ENCODE measurements around the gene CD1C. TPM values are rescaled to one million over a fixed set of nuclear protein-coding genes. Genes with fewer than 3 reads are reported as not detected.

CD1C gene
- total RNA-seq, 1 donor from 2014 or later: not detected

DNA sequence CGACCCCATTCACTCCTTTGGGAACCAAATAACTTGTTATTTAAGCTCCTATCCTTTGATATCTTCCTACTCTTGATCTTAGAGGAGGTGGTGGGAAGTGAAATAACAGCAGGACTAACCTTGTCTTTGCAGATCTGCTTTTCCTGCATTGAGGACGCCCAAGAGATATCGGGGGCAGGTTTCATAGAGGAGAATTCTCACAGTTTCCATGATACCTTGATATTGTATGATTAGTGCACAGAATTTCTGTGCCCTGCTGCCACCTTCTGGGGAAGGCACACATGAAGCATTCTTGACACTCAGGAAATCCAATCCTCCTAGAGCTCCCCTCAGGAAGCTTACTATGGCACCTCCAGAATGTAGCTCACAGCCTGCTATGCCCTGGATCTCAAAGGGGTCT, 40.0 kb downstream of the CD1C start:
- DNase-seq: no peak
- Mint-ChIP-seq H3K4me1 (ENCODE audit: low read depth, unreplicated experiment) (no peaks in the 10 kb centered on the region), H3K4me3 (ENCODE audit: unreplicated experiment) (no peak overlapping the region), H3K36me3 (ENCODE audit: unreplicated experiment) (no peaks in the 10 kb centered on the region), H3K9me3 (ENCODE audit: unreplicated experiment) (no peaks in the 10 kb centered on the region), H3K27ac (ENCODE audit: unreplicated experiment) (no peak overlapping the region), H3K27me3 (ENCODE audit: unreplicated experiment) (no peaks in the 10 kb centered on the region)
- TF ChIP-seq, protein P1, sequence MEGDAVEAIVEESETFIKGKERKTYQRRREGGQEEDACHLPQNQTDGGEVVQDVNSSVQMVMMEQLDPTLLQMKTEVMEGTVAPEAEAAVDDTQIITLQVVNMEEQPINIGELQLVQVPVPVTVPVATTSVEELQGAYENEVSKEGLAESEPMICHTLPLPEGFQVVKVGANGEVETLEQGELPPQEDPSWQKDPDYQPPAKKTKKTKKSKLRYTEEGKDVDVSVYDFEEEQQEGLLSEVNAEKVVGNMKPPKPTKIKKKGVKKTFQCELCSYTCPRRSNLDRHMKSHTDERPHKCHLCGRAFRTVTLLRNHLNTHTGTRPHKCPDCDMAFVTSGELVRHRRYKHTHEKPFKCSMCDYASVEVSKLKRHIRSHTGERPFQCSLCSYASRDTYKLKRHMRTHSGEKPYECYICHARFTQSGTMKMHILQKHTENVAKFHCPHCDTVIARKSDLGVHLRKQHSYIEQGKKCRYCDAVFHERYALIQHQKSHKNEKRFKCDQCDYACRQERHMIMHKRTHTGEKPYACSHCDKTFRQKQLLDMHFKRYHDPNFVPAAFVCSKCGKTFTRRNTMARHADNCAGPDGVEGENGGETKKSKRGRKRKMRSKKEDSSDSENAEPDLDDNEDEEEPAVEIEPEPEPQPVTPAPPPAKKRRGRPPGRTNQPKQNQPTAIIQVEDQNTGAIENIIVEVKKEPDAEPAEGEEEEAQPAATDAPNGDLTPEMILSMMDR (IDR thresholded peaks at IDR 0.05; ENCODE audit: partially characterized antibody, unreplicated experiment): no peak

DNA sequence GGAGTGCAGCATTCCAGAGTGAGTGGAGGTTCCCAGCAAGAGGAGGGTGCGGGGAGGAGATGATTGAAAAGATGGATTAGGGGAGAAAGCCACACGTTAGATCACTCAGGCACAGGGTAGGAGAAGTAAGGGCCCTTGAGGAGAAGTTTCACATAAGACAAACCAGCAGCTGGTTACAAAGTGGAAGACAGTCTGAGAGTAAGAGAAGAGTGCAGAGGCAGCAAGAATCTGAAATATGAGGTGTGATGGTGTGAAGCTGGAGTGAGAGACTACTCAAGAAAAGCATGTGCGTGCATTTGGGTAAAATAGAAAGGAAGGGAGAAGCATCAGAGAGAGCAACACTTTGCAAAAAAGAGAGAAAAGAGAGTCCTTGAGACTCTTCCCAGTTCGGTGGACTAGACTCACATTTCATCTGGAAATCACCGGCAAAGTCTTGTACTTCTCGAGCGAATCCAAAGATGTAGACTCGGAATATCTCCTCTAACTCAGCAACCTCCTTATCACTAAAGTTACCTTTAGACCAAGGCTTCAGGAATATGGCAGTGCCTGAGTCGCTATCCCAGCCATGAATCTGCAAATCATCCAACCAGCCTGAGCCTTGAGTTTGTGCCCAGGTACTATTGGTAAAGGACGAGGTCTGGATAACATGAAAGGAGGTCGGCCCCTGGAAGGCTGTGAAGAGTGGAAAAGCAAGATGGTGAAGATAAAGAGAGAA, 40.8 kb downstream of the CD1C start:
- TF ChIP-seq, protein P1 (IDR thresholded peaks at IDR 0.05; ENCODE audit: partially characterized antibody, unreplicated experiment): no peak

DNA sequence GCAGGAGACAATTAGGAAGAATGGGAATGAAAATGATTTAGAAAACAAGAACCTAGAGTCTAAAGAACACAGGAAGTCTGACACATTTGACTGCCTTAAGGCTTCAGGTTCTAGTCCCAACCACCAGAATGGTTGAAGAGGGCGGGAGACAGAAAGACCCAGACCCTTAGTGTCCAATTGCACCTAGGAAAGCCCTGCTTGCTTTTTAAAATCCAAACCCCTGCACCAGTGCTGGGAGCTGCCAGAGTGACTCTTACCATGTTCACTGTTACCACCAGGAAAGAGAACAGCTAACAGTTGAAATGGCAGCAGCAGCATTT, 41.3 kb downstream of the CD1C start:
- no peak for DNase-seq
- H3K4me3 Mint-ChIP-seq (ENCODE audit: unreplicated experiment): no peak overlapping the region
- H3K9me3 Mint-ChIP-seq (ENCODE audit: unreplicated experiment): no peaks in the 10 kb centered on the region
- no peaks in the 10 kb centered on the region for H3K27me3 Mint-ChIP-seq (ENCODE audit: unreplicated experiment)
- H3K27ac Mint-ChIP-seq (ENCODE audit: unreplicated experiment): no peak overlapping the region
- H3K4me1 Mint-ChIP-seq (ENCODE audit: low read depth, unreplicated experiment): no peaks in the 10 kb centered on the region
- no peaks in the 10 kb centered on the region for H3K36me3 Mint-ChIP-seq (ENCODE audit: unreplicated experiment)
- TF ChIP-seq, protein P1 (IDR thresholded peaks at IDR 0.05; ENCODE audit: partially characterized antibody, unreplicated experiment): no peak

More for the DNA sequence above, 40.8 kb downstream of the CD1C start:
- Mint-ChIP-seq H3K27me3 (ENCODE audit: unreplicated experiment) (no peaks in the 10 kb centered on the region), H3K9me3 (ENCODE audit: unreplicated experiment) (no peaks in the 10 kb centered on the region), H3K4me3 (ENCODE audit: unreplicated experiment) (no peak overlapping the region), H3K27ac (ENCODE audit: unreplicated experiment) (no peak overlapping the region), H3K36me3 (ENCODE audit: unreplicated experiment) (no peaks in the 10 kb centered on the region), H3K4me1 (ENCODE audit: low read depth, unreplicated experiment) (no peaks in the 10 kb centered on the region)
- no peak for DNase-seq

- Mint-ChIP-seq H3K27ac (ENCODE audit: unreplicated experiment) (no peak within 1 kb of the TSS), H3K4me1 (ENCODE audit: low read depth, unreplicated experiment) (no peaks in the 10 kb centered on the region), H3K4me3 (ENCODE audit: unreplicated experiment) (no peak within 1 kb of the TSS), H3K36me3 (ENCODE audit: unreplicated experiment) (no peaks in the 10 kb centered on the region), H3K9me3 (ENCODE audit: unreplicated experiment) (no peaks in the 10 kb centered on the region), H3K27me3 (ENCODE audit: unreplicated experiment) (no peaks in the 10 kb centered on the region)
- no peak for DNase-seq
- TF ChIP-seq, protein P1 (IDR thresholded peaks at IDR 0.05; ENCODE audit: partially characterized antibody, unreplicated experiment): no peak
Observed at GRCh38 chr1:158331481-158332150, 41.9 kb downstream of the CD1C start, which contains the start of gene CD1B. CD1B (minus strand) TSS chr1:158331531; CDS start chr1:158331423, 108 bp downstream.

All from glutamatergic neuron (in vitro differentiated cells).